A673 (cell line): ENCODE measurements around the gene TIAM1.

Source experiments
- CTCF ChIP-seq: fragments of 300-800, 200-600 bp; sonication (generic); conservative IDR thresholded peaks from 2 replicates; pipeline ENCODE4 v1.5.1; 2017; ENCODE audit warnings: low read depth, mild to moderate bottlenecking, antibody characterized with exemption, low read length, moderate library complexity, mixed read lengths
- EZH2 ChIP-seq: fragments of 200-600 bp; sonication (generic); IDR thresholded peaks from 2 replicates; pipeline ENCODE4 v1.6.1; 2017; ENCODE audit warnings: borderline replicate concordance, low read depth, mild to moderate bottlenecking, mixed read lengths, antibody characterized with exemption, low read length; ENCODE audit not compliant: poor library complexity, severe bottlenecking

- TF ChIP-seq CTCF (no peak), EZH2 (no peak)
These were observed 88.2 kb downstream of the TIAM1 start for GRCh38 chr21:31255896-31256295.
